Measurements from ENCODE around the gene MYBBP1A.

The MYBBP1A gene

DNA sequence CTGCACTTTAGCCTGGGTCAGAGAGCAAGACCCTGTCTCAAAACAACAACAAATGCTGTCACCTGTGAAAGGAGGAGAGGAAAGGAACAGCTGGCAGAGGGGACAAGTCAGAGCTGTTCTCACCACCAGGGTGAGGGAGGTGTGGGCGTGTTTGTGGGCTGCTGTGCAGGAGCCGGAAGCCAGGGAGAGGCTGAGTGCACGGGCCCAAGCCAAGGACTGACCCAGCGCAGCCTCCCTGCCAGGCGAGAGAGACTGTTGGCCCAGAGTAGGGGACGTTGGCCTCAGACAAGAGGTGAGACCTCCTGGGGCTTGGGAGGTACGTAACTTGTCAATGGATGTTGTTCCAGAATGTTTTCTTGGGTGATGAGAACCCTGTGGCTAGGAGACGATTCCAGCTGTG lies 45.8 kb downstream of the MYBBP1A start:
- Histone ChIP-seq H3K4me1 (ENCODE audit: control insufficient read depth, insufficient read depth, low read length) (peaks cover 5% of the 10 kb centered on the region), H3K27ac (ENCODE audit: low read length) (no peak overlapping the region), H3K36me3 (ENCODE audit: control insufficient read depth, insufficient read depth, low read length) (no peaks in the 10 kb centered on the region), H3K9me3 (ENCODE audit: control insufficient read depth, insufficient read depth, low read length) (no peaks in the 10 kb centered on the region), H3K4me3 (ENCODE audit: low read length) (no peak overlapping the region), H3K27me3 (ENCODE audit: control insufficient read depth, insufficient read depth, low read length) (no peaks in the 10 kb centered on the region)
- no CpG with 5 or more reads among the region's 8 CpGs for WGBS (ENCODE audit: insufficient coverage, insufficient read length)
- DNase-seq (ENCODE audit: low read depth, low spot score), result no peak

- no peak for DNase-seq (ENCODE audit: low read depth, low spot score)
- Histone ChIP-seq H3K27me3 (ENCODE audit: control insufficient read depth, insufficient read depth, low read length) (no peaks in the 10 kb centered on the region), H3K9me3 (ENCODE audit: control insufficient read depth, insufficient read depth, low read length) (no peaks in the 10 kb centered on the region), H3K27ac (ENCODE audit: low read length) (no peak overlapping the region), H3K4me3 (ENCODE audit: low read length) (no peak overlapping the region), H3K4me1 (ENCODE audit: control insufficient read depth, insufficient read depth, low read length) (no peaks in the 10 kb centered on the region), H3K36me3 (ENCODE audit: control insufficient read depth, insufficient read depth, low read length) (no peaks in the 10 kb centered on the region)
- no CpG with 5 or more reads among the region's 3 CpGs for WGBS (ENCODE audit: insufficient coverage, insufficient read length)
These were observed 47.0 kb downstream of the MYBBP1A start for GRCh38 chr17:4508207-4508606.

DNA sequence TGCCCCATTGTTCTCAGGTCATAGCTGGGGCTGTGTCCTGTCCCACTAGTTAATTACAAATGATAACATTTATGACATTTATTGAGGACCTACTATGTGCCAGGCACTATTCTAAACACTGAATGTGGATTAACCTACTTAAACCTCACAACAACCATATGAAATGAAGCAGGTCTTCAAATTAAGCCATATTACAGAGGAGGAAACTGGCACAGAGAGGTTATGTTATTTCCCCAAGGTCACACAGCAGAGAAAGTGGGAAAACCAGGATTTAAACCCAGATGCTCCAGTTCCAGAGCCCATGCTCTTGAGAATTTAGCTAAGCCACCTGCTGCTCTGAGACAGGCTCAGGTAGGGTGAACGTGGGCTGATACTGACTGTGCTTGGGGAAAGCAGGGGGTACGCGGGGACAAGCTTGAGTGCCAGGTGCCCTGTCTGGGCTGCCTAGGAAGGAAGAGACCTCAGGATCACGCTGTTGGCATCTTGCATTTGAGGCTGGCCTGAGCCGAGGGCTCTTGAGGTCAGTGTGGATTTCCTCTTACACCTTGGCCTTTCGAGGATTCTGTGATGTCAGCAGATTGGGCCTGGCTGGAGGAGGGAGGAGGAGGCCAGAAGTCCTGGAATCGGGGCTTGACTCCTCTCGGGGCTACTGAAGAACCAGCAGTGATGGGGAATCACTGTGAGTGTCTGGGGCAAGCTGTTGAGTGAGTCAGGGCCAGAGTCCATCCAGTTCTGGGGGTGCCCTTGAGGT lies 47.6 kb downstream of the MYBBP1A start:
- DNase-seq (ENCODE audit: low read depth, low spot score), result no peak
- no peak overlapping the region for H3K27ac ChIP-seq (ENCODE audit: low read length)
- WGBS (ENCODE audit: insufficient coverage, insufficient read length), result no CpG with 5 or more reads among the region's 8 CpGs
- no peaks in the 10 kb centered on the region; the same call in 1 of the 2 replicates for H3K4me1 ChIP-seq (ENCODE audit: control insufficient read depth, insufficient read depth, low read length)
- H3K4me3 ChIP-seq (ENCODE audit: low read length), result no peak overlapping the region
- H3K27me3 ChIP-seq (ENCODE audit: control insufficient read depth, insufficient read depth, low read length), result no peaks in the 10 kb centered on the region
- H3K36me3 ChIP-seq (ENCODE audit: control insufficient read depth, insufficient read depth, low read length), result no peaks in the 10 kb centered on the region
- H3K9me3 ChIP-seq (ENCODE audit: control insufficient read depth, insufficient read depth, low read length), result no peaks in the 10 kb centered on the region

- WGBS (ENCODE audit: insufficient coverage, insufficient read length), result no CpG with 5 or more reads among the region's 8 CpGs
These were observed 48.3 kb downstream of the MYBBP1A start for GRCh38 chr17:4506892-4507291.

GRCh38 chr17:4506175-4506813 lies 48.9 kb downstream of the MYBBP1A start:
- Histone ChIP-seq H3K27ac (ENCODE audit: low read length) (no peak overlapping the region), H3K36me3 (ENCODE audit: control insufficient read depth, insufficient read depth, low read length) (no peaks in the 10 kb centered on the region), H3K9me3 (ENCODE audit: control insufficient read depth, insufficient read depth, low read length) (no peaks in the 10 kb centered on the region), H3K27me3 (ENCODE audit: control insufficient read depth, insufficient read depth, low read length) (no peaks in the 10 kb centered on the region), H3K4me3 (ENCODE audit: low read length) (no peak overlapping the region), H3K4me1 (ENCODE audit: control insufficient read depth, insufficient read depth, low read length) (no peaks in the 10 kb centered on the region; the same call in 1 of the 2 replicates)
- WGBS (ENCODE audit: insufficient coverage, insufficient read length), result no CpG with 5 or more reads among the region's 13 CpGs
- DNase-seq (ENCODE audit: low read depth, low spot score), result no peak

More at GRCh38 chr17:4506892-4507291, 48.3 kb downstream of the MYBBP1A start:
- no peak overlapping the region for H3K27ac ChIP-seq (ENCODE audit: low read length)
- H3K4me1 ChIP-seq (ENCODE audit: control insufficient read depth, insufficient read depth, low read length), result no peaks in the 10 kb centered on the region; the same call in 1 of the 2 replicates
- H3K27me3 ChIP-seq (ENCODE audit: control insufficient read depth, insufficient read depth, low read length), result no peaks in the 10 kb centered on the region
- no peak for DNase-seq (ENCODE audit: low read depth, low spot score)
- H3K4me3 ChIP-seq (ENCODE audit: low read length), result no peak overlapping the region
- H3K36me3 ChIP-seq (ENCODE audit: control insufficient read depth, insufficient read depth, low read length), result no peaks in the 10 kb centered on the region
- H3K9me3 ChIP-seq (ENCODE audit: control insufficient read depth, insufficient read depth, low read length), result no peaks in the 10 kb centered on the region

- H3K4me1 ChIP-seq (ENCODE audit: control insufficient read depth, insufficient read depth, low read length), result peaks cover under 1% of the 10 kb centered on the region; the same call in 1 of the 2 replicates
- DNase-seq (ENCODE audit: low read depth, low spot score), result no peak
- no CpG with 5 or more reads among the region's 5 CpGs for WGBS (ENCODE audit: insufficient coverage, insufficient read length)
- no peak overlapping the region for H3K4me3 ChIP-seq (ENCODE audit: low read length)
- no peaks in the 10 kb centered on the region for H3K36me3 ChIP-seq (ENCODE audit: control insufficient read depth, insufficient read depth, low read length)
- H3K27ac ChIP-seq (ENCODE audit: low read length), result no peak overlapping the region
- H3K27me3 ChIP-seq (ENCODE audit: control insufficient read depth, insufficient read depth, low read length), result peaks cover 9% of the 10 kb centered on the region
- no peaks in the 10 kb centered on the region for H3K9me3 ChIP-seq (ENCODE audit: control insufficient read depth, insufficient read depth, low read length)
These were observed 50.0 kb downstream of the MYBBP1A start for GRCh38 chr17:4505187-4505586.

DNA sequence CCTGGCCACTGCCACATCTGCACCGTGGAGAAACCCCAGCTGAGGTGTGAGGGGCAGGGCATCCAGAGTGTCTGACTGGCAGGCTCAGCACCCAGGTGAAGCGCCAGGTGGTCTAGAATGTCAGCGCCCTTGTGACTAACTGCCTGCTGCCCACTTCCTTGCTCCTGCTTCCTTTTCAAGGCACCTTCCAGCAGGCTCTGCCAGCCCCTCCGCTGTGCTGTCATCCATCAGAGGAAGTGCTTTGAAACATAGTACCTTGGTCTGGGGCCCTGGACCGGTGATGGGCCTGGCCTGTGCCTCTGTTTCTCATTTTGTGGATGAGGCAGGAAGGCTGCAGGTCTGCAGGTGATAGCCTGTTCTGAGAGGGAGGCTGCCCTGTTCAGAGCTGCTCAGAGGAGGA lies 51.0 kb downstream of the MYBBP1A start:
- DNase-seq (ENCODE audit: low read depth, low spot score), result no peak
- H3K9me3 ChIP-seq (ENCODE audit: control insufficient read depth, insufficient read depth, low read length), result no peaks in the 10 kb centered on the region
- no CpG with 5 or more reads among the region's 5 CpGs for WGBS (ENCODE audit: insufficient coverage, insufficient read length)
- H3K27me3 ChIP-seq (ENCODE audit: control insufficient read depth, insufficient read depth, low read length), result peaks cover 18% of the 10 kb centered on the region
- no peak overlapping the region for H3K27ac ChIP-seq (ENCODE audit: low read length)
- H3K4me3 ChIP-seq (ENCODE audit: low read length), result no peak overlapping the region
- H3K36me3 ChIP-seq (ENCODE audit: control insufficient read depth, insufficient read depth, low read length), result no peaks in the 10 kb centered on the region
- H3K4me1 ChIP-seq (ENCODE audit: control insufficient read depth, insufficient read depth, low read length), result peaks cover 2% of the 10 kb centered on the region

- Histone ChIP-seq H3K27me3 (ENCODE audit: control insufficient read depth, insufficient read depth, low read length) (peaks cover 18% of the 10 kb centered on the region), H3K36me3 (ENCODE audit: control insufficient read depth, insufficient read depth, low read length) (no peaks in the 10 kb centered on the region), H3K4me3 (ENCODE audit: low read length) (no peak overlapping the region), H3K9me3 (ENCODE audit: control insufficient read depth, insufficient read depth, low read length) (no peaks in the 10 kb centered on the region), H3K4me1 (ENCODE audit: control insufficient read depth, insufficient read depth, low read length) (peaks cover 2% of the 10 kb centered on the region), H3K27ac (ENCODE audit: low read length) (no peak overlapping the region)
- no CpG with 5 or more reads among the region's 4 CpGs for WGBS (ENCODE audit: insufficient coverage, insufficient read length)
- DNase-seq (ENCODE audit: low read depth, low spot score), result no peak
These were observed 51.7 kb downstream of the MYBBP1A start for GRCh38 chr17:4503283-4504025.

GRCh38 chr17:4502466-4503154 lies 52.6 kb downstream of the MYBBP1A start:
- Histone ChIP-seq H3K27me3 (ENCODE audit: control insufficient read depth, insufficient read depth, low read length) (peaks cover 21% of the 10 kb centered on the region), H3K9me3 (ENCODE audit: control insufficient read depth, insufficient read depth, low read length) (no peaks in the 10 kb centered on the region), H3K4me3 (ENCODE audit: low read length) (no peak overlapping the region), H3K27ac (ENCODE audit: low read length) (no peak overlapping the region), H3K4me1 (ENCODE audit: control insufficient read depth, insufficient read depth, low read length) (peaks cover 2% of the 10 kb centered on the region), H3K36me3 (ENCODE audit: control insufficient read depth, insufficient read depth, low read length) (no peaks in the 10 kb centered on the region)
- no CpG with 5 or more reads among the region's 18 CpGs for WGBS (ENCODE audit: insufficient coverage, insufficient read length)
- no peak for DNase-seq (ENCODE audit: low read depth, low spot score)

DNA sequence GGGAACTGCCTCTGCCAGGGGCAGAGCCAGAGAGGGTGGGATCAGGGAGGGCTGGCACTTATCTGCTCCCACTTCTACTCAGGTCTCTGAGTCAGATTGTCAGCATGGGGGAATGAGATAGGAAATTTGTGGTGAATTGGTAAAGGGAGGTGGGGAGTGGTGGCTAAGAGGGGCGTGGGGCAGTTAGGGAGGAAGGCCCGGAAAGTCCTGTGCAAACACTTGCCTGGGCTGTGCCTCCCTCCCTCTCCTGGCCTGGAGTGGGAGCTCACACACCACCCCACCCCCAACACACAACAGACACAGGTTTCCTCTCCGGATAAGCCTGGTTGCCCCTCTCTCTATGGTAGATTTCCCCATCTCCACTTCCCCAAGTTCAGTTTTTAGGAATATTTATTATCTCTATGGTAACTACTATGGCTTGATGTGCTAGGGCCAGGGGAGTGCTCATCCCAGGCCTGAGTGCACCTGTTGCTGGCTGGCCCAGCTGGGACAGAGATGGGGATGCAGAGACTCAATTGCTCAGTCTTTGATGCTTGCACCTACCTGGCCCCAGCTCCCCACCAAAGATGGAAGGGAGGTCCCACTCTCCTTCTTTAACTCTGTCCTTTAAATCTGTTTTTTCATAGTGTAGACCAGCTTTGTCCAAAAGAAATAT lies 53.8 kb downstream of the MYBBP1A start:
- peaks cover 2% of the 10 kb centered on the region for H3K4me1 ChIP-seq (ENCODE audit: control insufficient read depth, insufficient read depth, low read length)
- H3K9me3 ChIP-seq (ENCODE audit: control insufficient read depth, insufficient read depth, low read length), result no peaks in the 10 kb centered on the region
- H3K36me3 ChIP-seq (ENCODE audit: control insufficient read depth, insufficient read depth, low read length), result no peaks in the 10 kb centered on the region
- WGBS (ENCODE audit: insufficient coverage, insufficient read length), result 100% methylated on average over 1 of the region's 3 CpGs
- peaks cover 21% of the 10 kb centered on the region for H3K27me3 ChIP-seq (ENCODE audit: control insufficient read depth, insufficient read depth, low read length)
- no peak overlapping the region for H3K4me3 ChIP-seq (ENCODE audit: low read length)
- no peak overlapping the region for H3K27ac ChIP-seq (ENCODE audit: low read length)
- DNase-seq (ENCODE audit: low read depth, low spot score), result no peak
